DMS53 treated with DMSO at 0.1 percent for 48 hours (cell line): Measurements from ENCODE around the gene DHX38.

Experiments
- DNase-seq: peaks from one replicate; lab custom pipeline; 2025; ENCODE audit not compliant: unreplicated experiment; lab: John Stamatoyannopoulos, UW

DHX38 gene

DNA sequence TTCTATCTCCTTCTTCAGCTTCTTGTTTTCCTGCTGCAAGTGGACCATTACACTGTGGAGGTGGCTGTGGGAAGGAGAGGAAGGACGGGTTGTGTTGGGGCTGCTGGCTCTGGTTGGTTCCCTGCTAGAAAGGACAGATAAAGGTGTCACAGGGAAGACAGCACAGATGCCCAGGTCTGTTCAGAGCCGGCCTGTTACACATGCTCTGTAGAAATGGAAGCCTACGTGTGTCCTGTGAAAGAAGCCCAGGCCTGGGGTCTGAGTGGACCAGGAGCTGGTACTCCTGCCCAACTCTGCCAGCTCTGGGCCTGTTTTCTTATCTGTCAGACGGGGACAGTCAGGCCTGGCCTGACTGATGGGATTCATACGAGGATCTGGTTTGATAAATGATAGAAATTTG lies 26.4 kb downstream of the DHX38 start:
- no peak for DNase-seq

DNA sequence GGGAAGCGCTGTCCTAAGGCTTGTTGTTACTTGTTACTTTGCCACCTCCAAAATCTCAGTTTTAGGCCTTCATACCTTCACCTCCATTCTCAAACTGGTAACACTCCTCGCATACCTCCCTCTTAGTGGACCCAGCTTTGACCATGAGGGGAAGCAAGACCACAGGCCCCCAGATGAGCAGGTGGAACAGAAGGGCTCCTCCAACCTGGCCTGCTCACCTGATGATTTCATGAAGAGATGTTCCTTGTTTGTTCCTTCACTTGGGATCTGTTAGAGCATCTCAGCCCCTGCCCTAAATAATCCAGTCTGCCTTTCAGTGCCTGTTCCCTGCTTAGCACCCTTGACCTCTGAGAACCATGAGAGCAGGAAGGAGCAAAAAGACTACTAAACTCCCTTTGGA lies 28.7 kb downstream of the DHX38 start:
- DNase-seq = no peak

DNA sequence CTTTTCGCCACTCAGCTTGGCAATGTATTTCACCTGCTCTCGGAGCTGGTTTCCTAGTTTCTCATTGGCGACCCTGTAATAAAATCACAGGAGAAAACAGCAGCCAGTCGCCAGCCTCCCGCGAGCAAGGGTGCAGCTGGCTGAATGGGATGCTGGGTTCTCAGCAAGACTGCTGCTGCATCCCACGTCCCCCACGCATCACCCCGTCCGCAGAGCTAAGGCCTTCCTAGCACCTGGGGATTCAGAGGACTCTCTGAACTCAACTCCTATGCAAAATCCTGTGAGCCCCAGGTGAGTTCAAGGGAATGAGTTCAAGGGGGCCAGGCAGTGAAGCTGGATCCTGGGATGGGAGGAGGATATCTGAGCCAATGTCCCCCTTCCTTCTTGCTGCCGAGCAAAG lies 29.3 kb downstream of the DHX38 start:
- DNase-seq = no peak

DNA sequence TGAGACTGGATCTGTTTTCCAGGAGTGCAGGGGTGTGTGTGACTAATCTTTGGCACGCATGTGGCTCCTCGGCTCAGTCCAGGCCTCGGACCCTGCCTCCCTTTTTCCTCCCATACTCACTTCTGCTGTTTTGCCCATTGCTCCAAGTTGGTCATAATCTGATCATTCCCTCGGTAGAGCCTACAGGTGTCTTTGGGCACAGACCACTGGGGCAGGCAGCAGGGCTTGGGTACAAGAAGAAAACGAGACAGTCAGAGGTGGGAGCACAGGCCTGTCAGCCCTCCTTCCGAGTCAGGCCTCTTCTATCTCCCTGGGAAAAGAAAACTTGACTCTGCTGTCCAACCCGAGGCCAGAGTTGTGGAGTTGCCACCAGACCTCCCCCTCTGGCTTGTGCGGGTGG lies 29.8 kb downstream of the DHX38 start:
- no peak for DNase-seq

DNA sequence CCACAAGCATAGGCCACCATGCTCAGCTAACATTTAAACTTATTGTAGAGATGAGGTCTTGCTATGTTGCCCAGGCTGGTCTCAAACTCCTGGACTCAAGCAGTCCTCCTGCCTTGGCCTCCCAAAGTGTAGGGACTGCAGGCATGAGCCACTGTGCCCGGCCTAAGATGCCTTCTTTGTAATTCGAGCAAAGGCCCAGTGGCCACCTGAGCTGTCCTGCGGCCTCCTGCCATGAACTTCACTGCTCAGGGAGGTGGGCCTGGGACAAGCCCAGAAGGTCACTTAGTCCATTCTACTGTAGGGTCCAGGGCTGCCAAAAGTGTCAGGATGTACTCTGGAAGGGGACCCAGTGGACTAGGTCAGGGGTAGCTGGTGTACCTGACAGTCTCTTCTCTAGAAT lies 30.5 kb downstream of the DHX38 start:
- no peak for DNase-seq

DNA sequence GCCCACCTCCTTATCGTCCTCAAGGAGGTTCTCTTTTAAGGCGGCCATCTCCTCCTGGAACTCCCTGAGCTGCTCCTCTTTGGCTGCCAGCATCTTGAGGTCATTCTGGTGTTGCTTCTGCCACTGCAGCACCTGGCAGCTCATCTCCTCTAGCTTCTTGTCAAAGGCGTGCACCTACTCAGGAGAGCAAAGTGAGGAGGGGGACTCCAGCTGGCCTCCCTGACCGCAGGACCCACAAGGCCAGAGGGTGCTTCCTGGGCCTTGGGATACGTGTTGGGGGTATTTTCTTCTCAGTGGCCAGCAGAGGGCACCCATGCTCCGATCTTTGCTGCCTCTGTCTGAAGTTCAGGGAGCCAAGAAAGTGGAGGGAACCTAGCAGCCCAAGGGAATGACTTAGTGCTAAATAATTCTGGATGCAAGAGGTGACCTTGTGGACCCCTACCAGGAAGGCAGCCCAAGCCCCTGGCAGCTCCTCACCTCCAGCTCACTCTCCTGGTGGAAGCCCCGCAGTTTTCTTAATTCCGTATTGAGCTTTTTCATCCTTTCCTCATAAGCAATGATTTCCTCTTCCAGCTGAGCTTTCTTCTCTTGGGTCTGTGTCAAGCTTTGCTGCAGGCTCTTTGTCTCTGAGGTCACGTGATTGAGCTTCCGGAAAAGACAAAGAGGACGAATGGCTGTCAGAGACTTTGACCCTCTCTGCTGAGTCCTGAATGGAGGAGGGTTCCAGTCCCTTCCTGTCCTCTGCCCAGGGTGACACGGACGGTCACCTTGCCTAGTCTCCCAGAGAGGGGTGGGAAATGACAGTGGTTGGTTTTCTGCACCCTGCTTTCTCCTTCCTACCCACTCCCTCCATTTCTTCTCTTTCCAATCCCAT lies 31.4 kb downstream of the DHX38 start:
- DNase-seq = peak; percentile 77

DNA sequence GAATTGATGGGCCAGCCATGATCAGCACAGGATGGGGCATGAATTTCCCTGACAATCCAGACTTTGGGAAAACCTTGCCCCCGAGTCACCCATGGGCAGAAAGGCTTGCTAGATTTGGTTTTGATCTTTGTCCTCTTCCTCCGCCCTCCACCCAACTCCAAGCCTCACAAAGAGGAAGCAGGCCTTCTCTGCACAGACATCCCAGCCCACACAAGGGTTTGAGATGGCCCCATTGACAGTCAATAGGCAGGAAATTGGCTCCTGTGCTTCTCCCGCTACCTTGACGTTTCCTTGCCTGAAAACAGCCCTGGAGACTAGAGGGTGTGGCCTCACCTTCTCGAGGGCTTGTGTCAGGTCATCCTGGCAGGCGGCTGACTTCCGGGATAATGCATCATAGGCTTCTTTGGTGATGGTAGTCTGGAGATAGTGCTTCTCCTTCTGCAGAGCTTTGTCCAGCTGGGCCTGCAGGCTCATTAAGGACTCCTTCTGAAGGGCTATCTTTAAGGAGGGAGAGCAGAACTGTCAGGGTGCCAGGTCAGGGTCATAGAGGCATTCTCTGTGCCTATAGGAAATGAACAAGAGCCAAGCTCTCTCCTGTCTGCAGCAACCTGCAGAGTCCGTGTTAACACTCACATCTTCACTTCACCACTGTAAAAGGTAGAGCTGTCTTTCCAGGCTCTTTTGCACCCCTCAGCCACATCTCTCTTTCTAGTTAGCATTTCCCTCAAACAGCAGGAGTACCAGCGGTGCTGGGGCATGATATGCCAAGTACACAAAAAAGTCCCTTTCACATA lies 32.2 kb downstream of the DHX38 start:
- no peak for DNase-seq

DNA sequence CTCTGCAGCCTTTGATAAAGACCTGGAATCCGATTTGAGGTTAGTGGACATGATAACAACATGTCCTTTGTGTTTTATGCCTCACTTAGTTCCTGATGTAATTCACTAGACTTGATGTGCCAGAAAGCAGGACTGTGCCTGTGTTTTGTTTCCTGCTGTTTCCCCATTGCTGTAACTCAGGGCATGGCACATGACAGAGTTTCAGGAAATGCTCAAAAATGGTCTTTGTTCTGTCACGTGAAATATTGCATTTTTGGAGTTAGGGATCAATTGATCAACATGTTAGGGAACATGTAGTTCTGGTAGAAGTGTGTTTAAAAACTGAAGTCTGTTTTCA lies 32.8 kb downstream of the DHX38 start:
- no peak for DNase-seq

DNA sequence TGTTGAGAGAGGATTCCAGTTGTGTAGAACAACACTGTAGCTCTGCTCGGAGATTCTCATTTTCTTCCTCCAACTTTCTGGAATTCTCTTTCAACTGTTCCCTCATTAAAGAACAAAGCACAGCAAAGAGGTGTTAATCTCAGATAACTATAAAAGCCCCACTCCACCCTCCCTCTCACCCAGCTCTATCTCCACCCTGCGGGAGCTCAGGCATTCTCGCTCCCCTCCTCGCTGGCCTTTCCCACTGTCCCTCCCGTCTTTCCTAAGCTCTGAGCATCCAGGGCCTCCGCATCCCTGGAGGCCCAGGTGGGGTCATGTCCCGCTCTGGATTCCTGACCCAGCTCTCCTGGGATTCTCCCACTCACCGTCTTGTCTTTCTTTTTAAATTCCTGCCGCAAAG lies 35.1 kb downstream of the DHX38 start:
- no peak for DNase-seq

DNA sequence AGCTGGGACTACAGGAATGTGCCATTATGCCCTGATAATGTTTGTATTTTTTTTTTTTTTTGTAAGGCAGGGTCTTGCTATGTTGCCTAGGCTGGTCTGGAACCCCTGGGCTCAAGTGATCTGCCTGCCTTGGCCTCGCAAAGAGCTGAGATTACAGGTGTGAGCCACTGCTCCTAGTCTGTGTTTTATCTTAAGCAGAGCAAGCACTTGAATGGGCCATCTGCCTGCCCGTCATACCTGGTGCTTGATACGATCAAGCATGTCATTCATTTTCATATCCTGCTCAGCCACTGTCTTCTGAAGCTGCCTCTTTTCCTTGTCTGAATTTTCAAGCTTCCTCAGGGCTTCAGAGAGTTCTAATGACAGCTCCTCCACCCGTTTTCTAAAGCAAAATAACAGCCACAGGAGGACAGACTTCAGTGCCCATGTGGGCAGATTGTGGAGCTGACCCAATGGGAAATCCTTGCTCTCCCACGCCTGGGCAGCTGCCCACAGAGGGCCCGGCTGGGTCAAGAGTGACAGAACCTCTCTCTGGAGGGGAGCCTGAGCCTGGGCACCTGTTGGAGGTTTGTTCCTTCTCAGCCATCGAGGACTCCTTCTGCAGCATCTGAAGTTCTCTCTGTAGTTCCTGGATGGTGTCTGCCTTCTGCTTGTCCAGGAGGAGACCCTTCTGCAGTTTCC lies 36.5 kb downstream of the DHX38 start:
- peak; percentile 58 for DNase-seq

DNA sequence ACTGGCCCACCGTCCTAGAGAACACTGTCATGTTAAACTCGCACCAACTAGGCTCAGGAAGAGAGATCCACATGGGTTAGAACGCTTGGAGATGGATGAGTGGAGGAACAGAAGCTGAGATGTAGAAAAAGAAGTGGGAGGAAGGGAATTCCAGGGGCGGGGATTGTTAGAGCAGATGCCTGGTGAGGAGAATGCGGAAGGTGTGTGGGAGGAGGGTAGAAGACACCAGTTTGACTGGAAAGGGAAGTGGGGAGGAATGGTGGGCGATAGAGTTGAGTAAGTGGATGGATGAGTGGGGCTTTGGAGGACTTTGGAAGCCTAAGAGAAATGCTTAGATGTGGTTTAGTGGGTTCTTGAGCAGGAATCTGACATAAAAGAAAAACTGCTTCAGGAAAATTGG lies 37.4 kb downstream of the DHX38 start:
- no peak for DNase-seq

DNA sequence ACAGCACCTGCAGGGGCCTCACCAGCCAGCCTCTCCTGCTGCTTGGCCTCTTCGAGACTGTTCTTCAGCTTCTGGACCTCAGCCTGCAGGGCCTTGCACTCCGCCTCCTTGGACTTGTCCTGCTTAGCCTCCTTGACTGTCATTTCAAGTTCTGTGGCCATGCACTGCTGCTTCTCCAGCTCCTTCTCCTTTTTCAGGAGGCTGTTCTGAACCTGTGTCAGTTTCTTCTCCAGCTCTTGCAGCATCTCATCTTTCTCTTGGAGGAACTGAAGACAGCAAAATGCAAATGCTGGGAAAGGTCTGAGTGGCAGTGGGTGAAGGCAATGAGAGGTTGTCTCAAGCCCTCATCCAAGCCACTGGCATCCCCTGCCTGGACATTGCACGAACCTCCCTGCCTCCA lies 39.1 kb downstream of the DHX38 start:
- DNase-seq = no peak

DNA sequence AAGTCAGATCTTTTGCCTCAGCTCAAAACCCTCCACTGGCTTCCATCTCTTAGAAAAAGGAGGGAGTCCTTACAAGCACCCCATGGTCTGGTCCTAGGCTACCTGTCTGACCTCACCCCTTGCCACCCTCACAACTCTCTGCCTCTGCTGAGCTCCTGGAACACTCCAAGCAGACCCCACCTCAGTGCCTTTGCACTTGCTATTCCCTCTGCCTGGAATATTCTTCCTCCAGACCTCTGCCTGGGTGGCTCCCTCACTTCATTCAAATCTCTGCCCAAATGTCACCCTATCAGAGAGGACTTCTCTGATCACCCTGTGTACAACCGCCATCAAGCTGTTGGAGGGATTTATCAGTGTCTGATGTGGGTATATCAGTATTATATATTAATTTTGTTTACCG lies 40.9 kb downstream of the DHX38 start:
- DNase-seq = no peak

DNA sequence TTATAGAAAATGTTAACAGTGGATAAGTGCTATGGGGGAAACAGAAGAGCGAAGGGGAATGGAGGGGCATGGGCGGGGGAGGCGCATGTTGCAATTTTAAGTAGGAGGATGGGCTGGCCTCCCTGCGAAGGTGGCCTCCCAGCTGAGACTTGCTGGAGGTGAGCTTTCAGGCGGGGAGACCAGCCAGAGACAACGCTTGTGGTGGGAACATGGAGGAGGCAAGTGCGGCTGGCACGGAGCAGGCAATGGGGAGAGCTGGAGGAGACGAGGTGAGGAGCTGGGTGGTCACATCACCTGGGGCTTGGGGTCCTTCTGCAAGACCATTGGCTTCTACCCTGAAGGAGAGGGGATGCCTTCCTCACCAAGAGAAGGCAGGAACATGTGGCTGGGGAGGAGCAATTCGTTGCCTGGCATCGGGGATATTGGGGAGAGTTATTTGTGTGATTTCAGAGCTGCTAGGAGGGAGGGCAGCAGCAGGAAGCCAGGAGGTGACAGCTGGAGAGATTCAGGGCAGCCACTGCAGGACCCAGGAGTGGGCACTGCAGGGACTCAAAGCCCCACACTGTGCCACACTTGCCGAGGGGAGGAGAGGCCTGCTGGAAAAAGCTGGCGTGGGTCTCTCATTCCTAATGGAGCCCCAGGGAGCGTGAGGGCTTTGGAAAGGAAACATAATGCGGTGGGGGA lies 43.9 kb downstream of the DHX38 start:
- DNase-seq = no peak

DNA sequence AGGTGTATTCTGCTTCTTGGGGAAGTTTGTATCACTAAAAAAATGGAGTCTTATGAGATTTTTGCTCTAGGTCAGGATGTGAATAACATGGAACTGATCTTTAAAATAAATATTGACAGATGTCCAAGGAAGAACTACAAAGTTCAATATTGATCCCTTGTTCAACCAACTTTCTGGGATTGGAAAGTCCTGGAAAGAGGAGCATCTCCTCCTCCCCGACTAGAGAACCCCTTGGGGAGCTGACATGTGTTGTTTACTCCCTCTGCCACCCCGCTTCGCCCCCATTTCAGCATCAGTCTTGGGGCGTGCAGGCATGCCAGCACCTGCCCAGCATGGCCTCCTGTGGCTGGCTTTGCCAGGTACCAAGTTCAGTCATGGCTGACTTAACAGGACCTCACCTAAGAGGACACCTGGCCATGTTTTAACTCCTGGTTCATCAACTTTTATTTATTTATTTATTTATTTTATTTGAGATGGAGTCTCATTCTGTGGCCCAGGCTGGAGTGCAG lies 44.5 kb downstream of the DHX38 start:
- DNase-seq = no peak

DNA sequence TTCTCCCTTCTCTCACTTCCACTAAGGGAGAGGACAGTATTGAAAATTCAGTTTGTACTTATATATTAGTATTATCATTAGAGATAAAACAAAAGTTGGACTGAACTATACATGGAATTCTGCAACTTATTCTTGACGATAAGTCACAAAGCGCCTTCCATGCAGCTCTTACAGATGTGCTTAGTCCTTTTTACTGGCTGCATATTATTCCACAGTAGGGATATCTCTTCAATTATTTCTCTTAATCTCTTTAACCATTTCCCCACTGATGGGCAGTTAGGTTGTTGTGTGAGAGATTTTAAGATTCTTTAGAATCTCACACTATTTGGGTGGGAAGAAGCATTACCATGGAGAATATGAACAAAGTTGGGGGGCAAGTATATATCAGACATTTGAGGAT lies 46.3 kb downstream of the DHX38 start:
- DNase-seq = no peak

DNA sequence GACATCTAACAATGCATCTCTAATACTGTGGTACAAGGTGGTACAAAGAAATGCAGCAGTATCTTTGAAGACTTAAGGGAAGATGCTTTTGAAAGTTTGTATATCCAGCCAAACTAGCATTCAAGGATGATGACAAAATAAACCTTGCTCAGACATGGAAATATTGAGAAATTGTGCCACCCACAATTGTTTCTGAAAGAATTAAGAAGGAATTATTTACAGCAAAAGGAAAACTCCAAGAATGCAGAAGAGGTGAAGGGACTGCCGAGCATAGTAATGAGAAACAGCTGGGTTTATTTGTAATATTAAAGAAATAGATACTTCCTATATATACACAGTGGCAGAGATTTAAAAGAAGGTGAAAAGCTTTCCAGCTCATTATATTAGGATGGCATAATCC lies 48.8 kb downstream of the DHX38 start:
- no peak for DNase-seq

DNA sequence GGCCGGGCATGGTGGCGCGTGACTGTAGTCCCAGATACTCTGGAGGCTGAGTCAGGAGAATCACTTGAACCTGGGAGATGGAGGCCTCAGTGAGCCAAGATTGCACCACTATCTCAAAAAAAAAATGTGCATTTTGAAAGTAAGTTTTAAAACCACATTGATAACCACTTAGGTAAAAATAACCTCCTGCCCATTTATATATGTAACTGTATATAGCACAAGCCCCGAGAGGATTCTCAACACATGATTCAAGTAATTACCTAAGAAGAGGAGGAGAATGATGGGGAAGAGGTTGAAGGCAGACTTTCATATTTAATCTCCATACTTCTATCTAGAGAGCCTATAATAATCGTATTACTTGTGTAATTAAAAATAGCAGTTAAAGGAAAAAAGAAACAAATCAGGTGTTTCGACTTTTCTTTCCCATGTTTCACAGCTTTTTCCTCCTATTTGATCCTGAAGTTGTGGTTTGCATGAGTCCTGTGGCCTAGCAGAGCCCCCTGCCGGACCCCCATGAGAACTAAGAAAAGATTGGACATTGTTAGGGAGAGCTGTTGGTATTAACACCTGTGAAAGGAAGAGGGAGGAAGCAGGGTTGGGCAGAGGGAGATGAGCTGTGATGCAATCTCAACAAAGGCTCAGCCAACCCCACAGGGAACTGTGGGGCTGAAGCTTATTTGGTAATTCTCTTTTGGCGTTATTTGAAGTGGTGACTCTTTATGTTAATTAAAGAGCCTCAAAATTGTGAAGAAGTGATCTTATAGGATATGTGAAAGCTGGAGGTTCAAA lies 56.2 kb downstream of the DHX38 start:
- DNase-seq = no peak

DNA sequence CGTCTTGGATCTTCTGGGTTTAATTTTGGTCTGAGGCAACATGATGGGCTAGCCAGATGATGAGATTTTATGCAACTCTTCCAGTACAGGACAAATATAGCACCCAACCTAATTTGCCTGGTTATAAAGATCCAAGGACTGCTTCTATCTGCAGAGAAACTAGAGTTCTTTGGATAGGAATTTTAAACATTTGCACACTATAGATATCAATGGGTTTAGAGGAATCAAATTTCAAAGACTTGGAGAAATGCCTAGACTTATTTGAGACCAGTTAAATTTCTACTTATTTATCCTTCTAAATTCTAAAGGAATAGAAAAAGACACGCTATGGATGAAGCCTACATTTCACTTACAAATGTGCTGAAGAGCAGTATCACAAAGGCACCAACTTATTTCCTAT lies 65.7 kb downstream of the DHX38 start:
- DNase-seq = no peak

DNA sequence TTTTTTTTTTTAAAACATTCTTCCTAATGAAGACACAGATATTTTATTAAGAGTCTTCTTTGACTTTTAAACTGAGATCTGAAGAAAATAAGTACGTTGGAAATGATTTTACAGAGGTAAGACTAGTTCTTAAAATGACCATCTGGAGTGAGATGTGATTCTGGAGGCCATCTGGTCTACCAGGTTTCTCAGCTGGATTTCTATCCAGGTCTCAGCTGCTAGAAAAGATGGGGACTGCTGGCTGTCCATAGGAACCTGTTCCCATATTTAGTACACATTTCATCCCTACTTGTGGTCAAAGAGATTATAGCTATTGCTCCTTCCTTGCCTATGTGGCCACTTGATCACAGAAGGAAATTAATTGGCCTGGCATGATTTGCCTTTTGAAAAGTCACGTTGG lies 66.2 kb downstream of the DHX38 start:
- DNase-seq = no peak
